Hepatic stellate cell (primary cell): ENCODE data around the gene KCNJ13.

Experiments used
- DNase-seq: peaks from one replicate; pipeline ENCODE4 v3.0.0; 2011; ENCODE audit warnings: low spot score

Gene KCNJ13

DNA sequence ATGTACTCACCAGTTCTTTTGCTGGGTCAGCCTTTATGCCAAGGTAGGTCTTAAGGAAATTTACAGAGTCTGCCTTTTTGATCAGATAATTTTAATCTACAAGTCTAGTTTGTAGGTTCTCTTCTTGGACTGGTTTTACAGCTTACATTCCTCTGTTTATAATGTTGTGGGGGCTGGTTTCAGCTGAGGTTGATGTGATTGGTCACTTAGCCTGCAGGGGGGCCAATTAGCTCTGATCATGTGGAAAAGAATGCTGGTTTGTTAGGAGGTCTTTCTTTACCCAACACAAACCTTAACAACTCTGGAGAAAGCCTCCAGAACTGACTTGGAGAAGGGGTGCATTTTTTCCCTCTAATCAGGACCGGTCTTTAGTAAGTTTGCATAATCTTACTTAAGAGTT lies at the start of gene KCNJ13:
TSS of gene KCNJ13 (minus strand) at position 131 of the 400 bp plus-strand sequence. CDS start 5,203 bp downstream, outside the sequence.
- DNase-seq = no peak

DNA sequence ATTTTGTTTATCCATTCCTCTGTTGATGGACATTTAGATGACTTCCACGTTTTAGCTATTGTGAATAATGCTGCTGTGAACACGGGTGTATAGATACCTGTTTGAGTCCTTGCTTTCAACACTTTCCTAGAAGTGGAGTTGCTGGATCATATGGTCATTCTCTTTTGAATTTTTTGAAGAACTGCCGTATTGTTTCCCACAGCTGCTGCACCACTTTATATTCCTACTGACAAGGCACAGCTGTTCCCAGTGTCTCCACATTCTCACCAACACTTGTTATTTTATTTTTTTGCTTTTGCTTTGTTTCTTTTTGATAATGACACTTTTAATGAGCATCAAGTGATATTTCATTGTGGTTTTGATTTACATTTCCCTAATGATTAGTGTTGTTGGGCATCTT lies 41.4 kb upstream of the KCNJ13 start:
- no peak for DNase-seq

DNA sequence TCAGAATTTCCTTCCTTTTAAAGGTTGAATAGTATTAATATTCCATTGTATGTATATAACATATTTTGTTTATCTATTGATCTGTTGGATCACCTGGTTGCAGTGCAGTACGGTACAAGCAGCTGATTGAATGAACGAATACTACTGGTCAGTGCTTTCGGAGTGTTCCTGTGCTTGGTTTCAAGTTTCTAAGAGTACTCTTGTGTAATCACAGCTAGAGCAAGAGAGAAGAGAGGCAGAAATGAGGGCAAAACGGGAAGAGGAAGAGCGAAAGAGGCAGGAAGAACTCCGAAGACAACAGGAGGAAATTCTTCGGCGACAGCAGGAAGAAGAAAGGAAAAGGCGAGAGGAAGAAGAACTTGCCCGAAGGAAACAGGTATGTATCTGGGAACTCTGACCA lies 40.3 kb upstream of the KCNJ13 start:
- no peak for DNase-seq

DNA sequence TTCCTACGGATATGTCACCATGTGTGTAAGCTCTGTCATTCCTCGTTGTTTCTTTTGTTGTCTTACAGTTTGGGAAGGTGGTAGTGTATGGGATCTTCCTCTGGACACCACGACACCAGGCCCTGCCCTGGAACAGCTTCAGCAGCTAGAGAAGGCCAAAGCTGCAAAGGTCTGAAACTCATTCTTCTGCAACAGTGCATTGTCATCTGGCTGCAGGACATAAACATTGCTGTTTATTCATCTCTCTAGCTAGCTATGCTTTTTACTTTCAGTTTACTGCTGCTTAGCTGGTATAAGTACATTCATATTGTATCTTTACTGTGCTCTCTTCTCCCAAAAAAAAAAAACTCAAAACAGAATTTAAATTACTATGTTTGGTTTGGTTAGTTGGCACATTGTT lies 39.2 kb upstream of the KCNJ13 start:
- DNase-seq = no peak

DNA sequence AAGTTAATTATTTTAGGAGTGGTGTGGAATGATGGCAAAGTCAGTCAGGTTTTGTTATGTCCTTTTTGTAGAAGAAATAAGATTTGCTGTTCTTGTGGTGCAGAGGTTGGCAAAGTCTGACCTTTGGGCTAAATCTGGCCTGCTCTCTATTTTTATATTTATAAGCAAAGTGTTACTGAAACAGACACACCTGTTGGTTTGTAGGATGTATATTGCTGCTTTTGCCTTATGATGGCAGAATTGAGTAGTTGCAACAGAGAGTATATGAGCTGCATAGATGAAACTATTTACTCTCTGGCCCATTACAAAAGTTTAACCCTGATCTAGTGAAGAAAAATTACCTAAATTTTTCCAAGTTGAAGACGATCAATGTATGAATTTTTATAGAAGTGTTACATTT lies 34.1 kb upstream of the KCNJ13 start:
- no peak for DNase-seq

DNA sequence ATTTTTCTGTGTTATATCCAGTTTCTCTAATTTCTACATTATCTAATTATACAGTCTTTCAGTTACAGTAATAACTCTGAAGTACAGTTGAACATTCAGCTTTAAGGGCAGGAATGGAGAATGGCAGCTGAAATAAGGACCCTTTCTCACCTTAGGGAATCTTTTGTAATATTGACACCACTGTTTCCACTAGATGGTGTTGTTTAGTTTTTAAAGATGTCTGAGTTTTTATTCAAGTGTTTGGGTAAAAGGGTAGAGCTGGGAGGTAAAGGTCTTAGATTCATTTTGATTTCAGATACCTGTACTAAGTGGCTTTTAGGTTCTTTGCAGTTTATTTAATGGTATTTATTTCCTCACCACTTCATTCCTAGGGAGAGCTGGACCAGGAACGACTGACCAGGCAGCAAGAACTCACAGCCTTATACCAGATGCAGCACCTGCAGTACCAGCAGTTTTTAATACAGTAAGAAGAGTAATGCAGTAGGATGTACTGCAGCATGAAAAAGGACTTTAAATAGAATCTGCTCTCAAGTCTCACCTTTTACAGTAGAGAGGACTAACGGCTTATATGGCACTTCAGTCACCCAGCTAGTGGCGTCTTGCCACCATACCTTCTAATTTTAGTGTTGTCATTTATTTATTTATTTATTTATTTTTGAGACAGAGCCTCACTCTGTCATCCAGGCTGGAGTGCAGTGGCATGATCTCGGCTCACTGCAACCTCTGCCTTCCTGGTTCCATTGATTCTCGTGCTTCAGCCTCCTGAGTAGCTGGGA lies 33.2 kb upstream of the KCNJ13 start:
- no peak for DNase-seq

DNA sequence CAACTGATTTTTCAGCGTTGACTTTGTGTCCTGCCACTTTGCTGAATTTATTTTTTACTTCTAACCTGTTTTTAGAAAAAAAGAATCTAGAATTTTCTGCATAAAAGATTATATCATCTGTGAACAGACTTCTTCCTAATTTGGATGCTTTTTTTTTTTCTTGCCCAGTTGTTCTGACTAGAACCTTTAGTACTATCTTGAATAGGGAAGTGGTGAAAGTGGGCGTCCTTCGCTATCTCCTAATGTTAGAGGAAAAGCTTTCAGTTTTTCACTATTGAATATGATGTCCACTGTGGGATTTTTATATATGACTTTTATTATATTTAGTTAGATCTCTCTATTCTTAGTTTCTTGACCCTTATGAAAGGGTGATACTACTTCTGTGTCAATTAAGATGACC lies 25.7 kb upstream of the KCNJ13 start:
- no peak for DNase-seq

DNA sequence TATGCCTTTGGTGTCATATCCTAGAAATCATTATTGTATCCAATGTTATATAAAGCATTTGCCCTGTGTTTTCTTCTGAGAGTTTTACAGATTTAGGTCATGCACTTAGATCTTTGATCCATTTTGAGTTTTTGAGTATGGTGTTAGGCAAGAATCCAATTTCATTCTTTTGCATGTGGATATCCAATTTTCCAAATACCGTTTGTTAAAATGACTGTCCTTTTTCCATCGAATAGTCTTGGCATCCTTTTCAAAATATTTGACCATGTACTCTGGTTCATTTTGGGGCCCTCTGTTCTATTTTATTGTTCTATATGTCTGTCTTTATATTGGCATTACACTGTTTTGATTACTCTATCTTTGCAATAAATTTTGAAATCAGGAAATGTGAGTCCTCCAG lies 23.8 kb upstream of the KCNJ13 start:
- DNase-seq = no peak

DNA sequence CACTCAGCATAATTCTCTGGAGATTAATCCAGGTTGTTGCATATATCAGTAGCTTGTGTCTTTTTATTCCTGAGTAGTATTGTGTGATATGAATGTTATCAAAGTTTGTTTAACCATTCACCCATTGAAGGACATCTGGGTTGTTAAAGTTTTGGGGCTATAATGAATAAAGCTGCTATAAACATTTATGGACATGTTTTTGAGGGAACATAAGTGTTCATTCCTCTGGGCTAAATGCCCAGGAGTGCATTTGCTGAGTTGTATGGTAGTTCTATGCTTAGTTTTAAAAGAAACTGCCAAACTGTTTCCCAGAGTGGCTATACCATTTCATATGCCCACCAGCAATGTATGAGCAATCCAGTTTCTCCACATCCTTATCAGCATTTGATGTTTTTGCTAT lies 21.8 kb upstream of the KCNJ13 start:
- no peak for DNase-seq

DNA sequence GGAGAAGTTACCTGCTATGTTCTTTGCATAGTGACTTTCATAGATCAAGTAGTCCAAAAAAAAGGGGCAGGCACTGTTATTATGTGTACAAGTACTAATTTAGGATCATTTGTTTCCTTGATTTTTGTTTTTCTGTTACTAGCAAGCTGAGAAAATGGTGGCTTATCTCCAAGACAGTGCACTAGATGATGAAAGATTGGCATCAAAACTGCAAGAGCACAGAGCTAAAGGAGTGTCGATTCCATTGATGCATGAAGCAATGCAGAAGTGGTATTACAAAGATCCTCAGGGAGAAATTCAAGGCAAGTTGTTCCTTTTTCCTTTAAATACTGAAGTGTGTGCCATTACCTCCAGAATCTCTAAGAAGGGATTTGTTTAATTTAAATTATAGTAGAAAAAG lies 19.6 kb upstream of the KCNJ13 start:
- no peak for DNase-seq

DNA sequence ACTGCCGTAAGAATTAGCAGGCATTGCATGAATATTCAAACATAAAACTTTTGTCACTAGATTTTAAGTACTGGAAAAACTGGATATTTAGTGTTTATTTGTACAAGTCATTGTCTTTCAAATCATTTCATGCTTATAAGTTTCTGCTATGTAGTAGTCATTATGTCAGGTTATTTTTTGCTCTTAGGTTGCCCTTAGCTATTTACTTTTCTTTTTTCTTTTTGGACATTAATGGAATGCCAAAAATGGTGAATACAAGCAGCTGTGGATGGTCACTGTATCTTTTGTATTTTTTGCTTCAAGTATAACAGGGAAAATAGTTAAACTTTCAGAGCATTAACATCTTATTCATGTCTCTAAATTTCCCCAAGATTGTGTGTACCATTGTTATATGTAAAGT lies 18.6 kb upstream of the KCNJ13 start:
- DNase-seq = no peak

DNA sequence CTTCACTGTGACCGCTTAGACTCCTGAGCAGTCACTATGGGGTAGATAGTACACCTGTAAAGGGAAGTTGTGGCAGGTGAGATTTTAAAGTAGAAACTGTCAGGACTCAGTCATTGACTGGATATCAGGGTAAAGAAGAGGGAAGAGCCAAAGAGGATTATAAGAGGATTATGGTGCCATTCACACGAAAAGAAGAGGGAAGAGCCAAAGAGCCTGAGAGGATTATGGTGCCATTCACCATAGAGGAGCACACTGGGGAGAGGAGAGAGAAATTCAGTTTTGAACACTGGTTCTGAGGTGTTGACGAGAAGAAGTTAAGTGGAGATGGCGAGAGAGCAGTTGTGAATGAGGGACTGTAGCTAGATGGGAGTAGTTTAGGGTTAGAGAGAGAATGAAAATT lies 16.9 kb upstream of the KCNJ13 start:
- DNase-seq = no peak

DNA sequence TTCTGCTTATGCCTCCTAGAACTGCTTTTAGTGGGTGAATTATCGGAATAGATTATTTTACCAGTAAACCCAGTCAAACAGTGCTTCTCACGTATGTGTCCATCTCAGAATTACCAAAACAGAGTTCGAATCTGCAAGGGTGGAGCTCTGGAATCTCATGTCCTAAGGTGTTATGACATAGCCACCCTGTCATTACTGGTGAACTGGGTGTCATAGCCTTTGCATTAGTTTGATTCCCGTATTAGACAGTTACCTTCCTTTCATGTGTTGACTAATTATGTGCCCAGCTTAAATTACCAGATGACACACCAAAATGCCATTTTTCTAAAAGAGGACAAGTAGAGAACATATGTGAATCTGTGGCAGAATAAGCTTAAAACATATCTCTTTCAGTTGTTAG lies 15.2 kb upstream of the KCNJ13 start:
- no peak for DNase-seq

DNA sequence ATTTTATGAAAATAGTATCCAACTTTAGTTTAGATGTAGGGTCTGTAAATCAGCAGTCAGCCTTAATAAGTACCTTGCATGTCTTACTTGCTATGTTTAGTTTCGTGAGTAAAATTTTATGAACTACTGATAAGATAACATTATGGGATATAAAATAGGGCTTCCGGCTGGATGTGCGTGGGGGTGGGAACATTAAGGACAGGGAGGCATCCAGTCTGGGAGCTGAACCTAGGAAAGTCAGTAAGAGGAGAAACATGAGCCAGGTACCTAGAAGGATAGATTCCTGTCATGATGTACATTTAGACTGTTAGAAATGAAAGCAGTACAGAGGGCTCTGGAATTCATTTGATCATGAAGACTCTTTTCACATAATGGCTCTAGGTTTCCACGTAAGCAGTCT lies 12.7 kb upstream of the KCNJ13 start:
- DNase-seq = no peak

DNA sequence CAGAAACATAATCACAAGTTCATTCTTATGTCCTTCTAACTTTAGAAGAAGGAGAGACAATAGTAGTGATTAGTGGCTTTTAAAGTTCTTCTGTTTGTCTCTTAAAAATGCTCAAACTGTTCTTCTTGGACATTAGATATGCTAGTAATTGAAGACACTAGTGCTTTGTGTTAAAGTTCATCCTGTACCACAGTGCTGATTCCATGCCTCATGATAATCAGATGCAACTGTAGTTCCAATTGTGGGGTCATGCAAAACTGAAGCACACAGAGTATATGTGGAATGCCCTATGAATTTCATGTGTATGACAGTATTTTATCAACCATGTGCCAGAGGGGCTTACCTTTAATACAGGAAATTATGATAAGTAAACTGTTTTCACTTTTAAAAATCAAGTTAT lies 11.4 kb upstream of the KCNJ13 start:
- no peak for DNase-seq

DNA sequence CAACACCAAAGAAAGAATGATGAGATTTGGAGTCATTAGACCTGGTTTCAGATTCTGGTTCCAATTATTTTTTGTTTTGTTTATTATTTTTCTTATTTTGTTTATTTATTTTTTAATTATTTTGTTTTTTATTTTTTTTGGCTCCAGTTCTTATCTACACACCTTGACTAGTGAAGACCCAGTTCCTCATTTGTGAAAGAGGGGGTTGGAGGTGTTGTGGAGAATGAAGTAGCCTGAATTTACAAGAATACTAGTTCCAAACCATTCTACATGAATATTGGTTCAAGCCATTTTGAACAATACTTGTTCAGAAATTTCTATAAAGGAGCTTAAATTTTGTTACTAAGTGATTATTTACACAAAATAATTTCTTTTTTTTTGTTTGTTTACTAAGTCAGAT lies 6.9 kb upstream of the KCNJ13 start:
- DNase-seq = no peak

DNA sequence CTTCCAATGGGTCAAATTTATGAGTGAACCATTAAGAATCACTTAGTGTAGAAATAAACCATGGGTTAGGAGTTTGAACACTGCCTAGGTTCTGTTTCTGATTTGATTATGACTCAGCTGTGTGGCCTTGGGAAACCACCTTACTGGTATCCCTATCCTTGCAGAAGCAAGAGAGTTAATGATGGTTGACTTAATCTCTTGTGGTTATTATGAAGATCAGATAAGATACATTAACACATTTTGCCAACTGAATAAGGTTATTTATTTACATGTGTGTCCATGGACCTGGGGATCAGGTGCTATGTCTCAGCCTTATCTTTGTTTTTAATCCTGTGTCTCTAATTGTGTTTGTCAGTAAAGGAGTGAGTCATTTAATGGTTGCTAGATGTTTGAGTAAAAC lies 5.4 kb upstream of the KCNJ13 start:
- no peak for DNase-seq

DNA sequence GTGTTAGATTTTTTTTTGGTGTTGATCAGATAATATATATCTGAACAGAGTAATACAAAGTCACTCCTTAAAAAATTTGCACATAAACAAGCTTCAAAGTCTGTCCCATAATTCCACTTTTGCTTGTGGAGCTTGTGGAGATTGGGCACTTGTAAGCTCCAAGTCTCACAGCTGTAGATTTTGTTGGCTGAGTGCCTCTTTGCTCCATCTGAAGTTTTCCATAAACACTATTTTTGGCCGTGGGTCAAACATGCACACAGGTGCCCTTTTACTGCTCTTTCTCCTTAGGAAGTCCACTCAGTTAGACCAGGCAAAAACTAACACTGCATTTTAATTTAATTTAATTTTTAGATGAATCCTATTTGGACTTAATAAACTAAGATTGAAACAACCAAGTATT lies 3.6 kb upstream of the KCNJ13 start:
- DNase-seq = no peak

DNA sequence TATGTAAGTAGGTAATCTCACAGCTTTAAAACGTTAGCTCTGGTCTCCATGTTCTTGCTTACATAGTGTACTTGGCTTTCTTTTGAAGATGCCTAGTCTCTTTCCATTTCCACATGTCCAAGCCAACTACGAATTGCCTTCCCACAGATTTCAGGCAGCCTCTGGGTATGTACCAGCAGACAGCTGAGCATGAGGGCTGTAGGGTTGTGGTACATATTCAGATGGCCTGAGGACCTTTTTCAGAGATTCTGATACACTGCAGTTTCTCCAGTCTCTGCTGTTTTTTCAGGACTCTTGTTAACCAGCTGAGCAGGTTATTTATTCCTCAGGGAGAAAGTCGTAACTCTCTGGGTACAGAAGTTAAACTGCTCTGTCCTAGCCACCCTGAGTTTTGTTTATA lies 3.1 kb upstream of the KCNJ13 start:
- DNase-seq = no peak

DNA sequence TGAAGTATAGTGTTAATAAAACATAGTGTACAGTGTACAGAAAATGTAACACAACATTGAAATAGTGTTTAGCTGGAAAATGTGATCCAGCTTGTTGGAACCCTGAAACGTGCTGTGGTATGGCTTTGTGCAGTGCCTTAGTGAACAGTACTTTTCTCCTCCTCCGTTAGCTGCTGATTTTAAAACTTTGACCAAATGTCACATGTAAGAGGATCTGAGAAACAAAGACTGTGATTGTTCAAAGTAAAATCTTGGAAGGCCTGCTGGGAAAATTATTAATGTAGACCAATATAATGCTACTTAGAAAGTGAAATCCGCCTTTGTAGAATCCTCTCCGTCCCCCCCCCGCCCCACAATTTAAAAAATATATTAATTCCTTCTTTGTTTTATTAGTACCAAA lies 911 bp upstream of the KCNJ13 start:
- no peak for DNase-seq

DNA sequence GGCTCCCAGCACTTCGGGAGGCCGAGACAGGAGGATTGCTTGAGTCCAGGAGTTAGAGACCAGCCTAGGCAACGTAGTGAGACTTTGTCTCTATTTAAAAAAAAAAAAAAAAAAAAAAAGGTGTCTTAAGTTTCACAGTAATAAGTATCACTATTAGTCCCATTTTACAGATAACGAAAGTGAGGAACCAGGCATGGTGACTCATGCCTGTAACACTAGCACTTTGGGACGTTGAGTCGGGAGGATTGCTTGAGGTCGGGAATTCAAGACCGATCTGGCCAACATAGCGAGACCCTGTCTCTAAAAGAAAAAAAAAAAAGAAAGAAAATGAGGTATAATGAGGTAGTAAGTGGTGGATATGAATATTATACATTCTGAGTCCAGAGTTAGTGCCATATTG lies 2.5 kb downstream of the KCNJ13 start:
- DNase-seq = no peak

DNA sequence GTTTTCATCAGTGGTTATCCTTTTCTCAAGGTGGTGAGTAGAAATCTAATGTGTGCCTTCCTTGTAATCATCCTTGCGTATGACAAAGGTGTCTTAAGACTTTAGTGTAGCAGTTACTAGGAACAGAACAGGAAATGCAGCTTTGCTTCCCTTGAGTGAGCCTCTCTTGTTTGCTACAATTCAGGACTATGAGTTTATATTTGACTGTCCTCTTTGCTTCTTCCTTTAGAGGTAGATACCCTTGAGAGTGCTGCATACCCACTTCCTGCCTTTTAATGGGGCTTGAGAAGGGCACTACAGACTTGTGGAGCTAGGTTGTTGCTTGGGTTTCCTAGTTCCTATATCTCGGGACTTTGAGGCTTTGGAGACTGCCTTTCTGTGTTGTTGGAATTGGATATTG lies 3.8 kb downstream of the KCNJ13 start:
- DNase-seq = no peak

DNA sequence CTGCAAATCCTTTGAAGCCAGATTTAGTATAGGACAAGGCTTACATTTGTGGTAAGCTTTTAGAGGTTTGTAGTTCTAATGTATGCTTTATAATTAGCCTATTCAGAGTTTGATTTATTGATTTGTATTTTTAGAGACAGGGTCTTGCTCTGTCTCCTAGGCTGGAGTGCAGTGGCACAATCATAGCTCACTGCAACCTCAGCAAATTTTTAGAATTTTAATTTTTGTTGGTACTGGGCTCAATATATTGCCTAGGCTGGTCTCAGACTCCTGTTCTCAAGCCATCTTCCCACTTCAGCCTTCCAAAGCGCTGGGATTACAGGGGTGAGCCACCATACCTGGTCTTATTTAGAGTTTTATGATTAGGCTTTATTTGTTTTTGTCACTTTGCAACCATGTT lies 4.5 kb downstream of the KCNJ13 start:
- no peak for DNase-seq

DNA sequence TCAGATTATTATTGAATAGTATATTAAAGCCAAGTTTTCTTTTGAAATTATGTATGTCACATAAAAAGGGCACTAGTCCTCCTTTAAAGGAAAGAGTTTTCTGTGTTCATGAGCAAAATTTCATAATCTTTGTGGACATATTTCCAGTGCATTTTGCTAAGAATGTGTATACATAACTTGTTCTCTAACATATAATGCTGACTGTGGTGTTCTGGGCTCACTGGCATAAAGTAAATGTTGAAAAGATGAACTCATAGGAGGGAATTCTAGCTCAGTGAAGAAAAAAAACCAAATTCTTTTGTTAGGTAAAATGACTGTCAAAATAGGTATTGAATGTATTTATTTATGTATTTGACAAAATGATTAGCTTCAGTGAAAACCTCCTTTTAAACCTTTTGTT lies 6.2 kb downstream of the KCNJ13 start:
- DNase-seq = no peak

DNA sequence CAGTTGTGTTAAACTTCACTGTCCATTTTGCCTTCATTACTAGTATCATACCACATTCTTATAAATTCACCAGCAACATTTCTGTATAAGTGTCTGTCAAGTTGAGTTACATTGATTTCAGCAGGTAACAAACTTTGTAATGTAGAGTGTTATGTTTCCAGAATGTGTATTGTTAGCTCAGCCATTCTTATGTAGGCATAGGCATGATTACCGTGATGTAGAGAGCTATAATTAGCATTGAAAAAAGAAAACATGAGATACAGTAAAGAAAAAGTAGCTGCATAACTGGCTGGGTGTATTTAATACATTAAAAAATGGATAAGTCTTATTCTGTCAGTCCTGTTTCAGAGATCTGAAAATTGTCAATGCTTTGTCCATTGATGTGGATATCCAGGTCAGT lies 8.5 kb downstream of the KCNJ13 start:
- DNase-seq = no peak
